GM19438 (cell line): ENCODE data around the gene CDIPT.

Experiments used
- ATAC-seq: cut with Tn5 transposase; IDR thresholded peaks from one replicate; pipeline ENCODE4 v1.9.1; 2021; ENCODE audit warnings: low read depth; ENCODE audit not compliant: unreplicated experiment

Gene CDIPT

DNA sequence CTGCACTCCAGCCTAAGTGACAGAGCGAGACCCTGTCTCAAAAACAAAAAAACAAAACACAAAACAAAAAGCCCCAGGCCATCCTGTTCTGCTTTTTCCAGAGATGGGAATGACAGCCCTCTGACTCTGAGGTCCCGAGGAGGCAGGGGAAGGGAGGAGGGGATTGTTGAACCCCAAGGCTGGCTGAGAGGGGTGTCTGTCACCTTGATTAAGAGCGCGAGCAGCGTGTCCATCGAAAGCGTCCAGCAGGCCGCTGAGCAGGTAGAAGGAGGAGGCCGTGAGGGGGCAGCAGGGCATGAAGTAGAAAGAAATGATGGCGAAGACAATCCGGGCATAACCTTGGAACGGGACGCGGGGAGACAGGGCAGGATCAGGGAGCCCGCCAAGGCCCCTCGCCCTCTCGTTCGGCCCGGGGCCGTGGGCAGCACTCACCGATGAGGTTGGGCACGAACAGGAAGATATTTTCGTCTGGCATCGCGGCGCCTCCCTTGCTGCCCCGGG is 593 bp downstream of the CDIPT start:
- no peak for ATAC-seq

DNA sequence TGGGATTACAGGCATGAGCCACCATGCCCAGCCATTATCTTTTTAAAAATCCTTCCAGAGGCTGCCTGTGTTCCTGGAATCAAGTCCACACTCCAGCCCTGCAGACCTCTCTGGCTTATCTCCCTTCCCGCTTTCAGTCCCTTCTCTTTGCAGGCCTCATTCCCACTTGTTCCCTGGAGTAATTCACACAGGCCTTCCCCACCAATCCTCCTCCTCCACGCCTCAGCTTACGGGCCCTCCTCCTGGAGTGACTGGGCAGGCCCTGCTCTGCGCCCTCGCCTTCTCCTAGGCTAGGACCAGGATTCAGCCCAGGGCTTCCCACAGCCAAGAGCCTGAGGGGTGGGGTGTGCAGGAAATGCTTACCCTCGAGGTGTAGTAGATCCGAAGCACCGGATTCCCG is 2.8 kb downstream of the CDIPT start:
- ATAC-seq = no peak

DNA sequence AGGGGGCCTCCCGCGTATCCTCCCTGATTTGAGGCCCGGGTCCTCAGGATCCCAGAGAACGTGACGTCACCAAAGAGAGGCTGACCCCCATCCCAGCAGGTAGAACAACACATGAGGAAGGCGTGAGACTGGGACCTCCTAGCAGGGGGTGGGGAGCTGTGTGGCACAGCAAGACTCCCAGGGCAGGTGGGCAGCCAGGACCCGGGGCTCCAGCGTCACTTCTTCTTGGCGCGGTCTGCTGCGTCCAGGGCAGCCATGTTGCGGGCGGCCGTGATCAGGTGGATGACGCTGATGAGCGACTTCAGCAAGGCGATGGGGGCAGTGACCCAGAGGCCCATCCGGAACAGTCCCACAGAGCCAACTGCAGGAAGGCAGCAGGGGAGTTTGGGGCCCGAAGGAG is 4.1 kb downstream of the CDIPT start:
- no peak for ATAC-seq

DNA sequence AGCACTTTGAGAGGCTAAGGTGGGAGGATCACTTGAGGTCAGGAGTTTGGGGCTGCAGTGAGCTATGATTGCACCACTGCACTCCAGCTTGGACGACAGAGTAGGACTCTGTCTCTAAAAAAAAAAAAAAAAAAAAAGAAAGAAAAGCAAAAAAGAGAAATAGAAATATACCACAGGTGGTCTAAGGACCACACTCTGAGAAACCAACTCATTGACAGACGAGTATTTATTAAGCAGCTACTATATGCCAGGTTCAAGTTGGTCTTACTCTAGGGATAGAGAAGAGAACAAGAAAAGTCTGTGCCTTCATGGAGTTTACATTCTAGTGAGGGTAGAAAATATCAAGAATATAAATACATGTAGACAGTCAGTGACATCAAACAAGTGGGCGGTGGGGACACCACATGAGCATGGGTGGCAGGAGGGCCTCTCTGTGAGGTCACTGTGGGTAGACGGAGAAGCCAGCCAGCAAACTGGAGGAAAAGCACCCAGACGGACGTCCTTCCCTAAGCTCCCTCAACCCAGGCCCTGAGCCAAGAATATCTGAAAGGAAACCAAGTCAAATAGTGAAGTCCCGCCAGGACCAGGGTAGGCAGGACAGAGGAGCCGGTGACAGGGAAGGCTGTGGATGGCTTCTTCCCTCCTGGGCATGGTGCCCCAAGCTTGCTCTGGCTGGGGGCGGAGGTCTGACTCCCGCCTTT is 4.7 kb downstream of the CDIPT start:
- ATAC-seq = no peak

DNA sequence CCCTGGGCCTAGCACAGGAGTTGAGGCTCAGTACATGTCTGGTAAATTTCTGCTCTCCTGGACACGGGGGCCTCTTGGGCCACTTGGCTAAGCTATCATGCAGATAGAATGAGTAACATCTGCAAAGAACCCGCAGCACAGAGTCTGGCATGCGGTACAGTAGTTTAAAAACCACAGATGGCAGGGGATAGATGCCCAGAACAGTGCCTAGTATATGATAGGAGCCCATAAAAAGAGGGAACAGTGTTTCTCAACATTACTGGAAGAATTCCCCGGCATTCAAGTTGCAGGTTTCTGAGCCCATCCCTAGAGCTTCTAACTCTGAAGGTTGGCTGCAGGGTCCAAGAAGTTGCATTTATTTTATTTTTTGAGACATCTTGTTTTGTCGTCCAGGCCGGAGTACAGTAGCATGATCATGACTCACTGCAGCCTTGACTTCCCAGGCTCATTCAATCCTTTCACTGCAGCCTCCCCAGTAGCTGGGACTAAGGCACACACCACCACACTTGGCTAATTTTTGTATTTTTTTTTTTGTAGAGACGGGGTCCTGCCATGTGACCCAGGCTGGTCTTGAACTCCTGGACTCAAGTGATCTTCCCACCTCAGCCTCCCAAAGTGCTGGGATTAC is 5.8 kb downstream of the CDIPT start:
- ATAC-seq = no peak

DNA sequence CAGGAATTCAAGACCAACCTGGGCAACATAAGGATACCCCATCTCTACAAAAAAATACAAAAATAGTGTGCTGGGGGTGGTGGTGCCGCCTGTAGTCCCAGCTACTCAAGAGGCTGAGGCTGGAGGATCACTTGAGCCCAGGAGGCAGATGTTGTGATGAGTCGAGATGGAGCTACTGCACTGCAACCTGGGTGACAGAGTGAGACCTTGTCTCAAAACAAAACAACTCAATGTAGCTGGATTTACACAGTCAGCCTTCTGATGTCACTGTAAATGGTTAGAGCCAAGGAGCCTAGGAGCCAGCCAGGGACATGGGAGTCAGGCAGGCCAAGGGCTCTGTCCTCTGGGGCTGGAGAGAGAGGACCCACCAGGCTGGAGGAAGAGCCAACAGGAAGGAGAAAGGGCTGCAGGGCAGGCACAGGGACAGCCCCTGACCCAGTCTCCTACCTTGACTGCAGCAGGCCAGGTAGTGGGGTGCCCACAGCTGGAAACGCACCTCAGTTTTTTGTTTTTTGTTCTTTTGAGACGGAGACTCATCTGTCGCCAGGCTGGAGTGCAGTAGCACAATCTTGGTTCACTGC is 8.4 kb downstream of the CDIPT start:
- no peak for ATAC-seq

DNA sequence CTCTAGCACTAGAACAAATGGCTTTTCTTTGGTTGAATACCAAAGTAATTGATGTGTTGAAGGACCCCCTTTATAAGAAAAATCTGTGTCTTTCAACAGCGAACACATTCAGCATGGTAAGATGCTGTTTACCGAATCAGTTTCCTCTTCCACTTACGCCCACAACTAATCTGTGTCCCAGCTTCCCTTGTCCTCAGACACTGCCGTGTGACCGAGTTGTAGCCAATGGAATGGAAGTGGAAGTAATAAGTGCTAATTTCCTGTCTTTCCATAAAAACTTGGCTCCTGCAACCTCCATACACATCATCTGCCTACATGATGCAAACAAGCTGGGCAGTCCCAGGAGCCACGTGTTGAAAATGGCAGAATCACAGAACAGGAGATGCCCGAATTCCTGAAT is 10.4 kb downstream of the CDIPT start:
- no peak for ATAC-seq

DNA sequence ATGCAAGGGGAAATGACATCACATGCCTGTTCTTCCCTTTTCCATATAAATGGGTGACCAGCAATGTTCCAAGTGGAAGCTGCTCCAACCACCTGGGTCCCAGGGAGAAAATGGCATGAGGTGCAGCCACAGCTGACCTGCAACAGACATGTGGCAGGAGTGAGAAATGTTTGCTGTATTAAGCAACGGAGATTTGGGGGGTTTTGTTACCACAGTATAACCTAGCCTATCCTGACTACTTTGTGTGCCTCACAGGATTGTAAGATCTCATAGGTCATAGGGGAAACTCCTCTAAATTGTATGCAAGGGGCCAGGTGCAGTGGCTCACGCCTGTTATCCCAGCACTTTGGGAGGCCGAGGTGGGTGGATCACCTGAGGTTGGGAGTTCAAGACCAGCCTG is 12.0 kb downstream of the CDIPT start:
- no peak for ATAC-seq

DNA sequence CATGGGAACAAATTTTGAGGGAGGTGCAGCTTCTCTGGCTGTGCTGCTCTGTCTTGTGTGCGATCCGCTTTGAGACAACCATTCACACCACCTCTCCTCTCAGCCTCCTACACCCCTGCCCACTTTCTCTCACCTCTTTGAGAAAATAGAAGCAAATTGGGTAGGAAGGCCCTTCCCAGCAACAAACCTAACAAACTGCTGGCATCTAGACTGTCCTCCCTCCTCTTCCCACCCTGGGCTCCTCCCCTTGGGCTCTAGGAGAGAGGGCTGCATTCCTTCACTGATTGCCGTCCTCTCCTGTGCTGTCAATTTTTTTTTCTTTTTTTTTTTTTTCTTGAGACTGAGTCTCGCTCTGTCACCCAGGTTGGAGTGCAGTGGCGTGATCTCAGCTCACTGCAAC is 13.5 kb downstream of the CDIPT start:
- no peak for ATAC-seq

DNA sequence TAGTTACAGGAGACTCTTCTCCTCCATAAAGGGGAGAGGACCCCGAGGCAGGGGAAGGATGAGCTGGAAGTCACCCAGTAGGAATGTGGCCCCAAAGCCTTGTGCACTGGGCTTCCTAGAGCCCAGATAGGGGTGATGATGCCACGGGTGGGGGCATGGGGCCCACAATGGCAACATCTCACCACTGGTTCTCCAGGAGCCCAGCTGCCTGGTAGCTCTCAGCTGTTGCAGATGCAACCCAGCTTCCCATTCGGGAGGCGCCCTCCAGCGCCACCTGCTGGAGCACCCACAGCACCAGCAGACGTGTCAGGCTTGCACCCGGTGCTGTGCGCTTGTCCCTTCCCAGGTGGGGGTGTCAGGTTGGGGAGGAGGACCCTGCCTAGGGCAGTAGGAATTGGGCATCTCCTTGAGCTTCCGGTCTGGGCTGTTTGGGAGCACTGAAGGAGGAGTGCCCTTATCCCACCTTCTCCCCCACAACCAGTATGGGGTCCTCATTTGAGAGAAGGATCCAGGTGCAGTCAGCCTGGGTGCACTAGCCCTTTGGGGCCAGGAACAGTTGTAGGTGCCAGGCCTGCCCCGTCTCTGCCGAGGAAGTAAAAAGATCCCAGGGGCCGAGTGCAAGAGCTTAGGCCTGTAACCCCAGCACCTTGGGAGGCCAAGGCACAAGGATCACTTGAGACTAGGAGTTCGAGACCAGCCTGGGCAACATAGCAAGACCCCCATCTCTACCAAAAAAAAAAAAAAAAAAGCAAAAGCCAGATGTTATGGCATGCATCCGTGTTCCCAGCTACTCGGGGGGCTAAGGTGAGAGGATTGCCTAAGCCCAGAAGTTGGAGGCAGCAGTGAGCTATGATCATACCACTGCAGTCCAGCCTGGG is 14.4 kb downstream of the CDIPT start:
- no peak for ATAC-seq

DNA sequence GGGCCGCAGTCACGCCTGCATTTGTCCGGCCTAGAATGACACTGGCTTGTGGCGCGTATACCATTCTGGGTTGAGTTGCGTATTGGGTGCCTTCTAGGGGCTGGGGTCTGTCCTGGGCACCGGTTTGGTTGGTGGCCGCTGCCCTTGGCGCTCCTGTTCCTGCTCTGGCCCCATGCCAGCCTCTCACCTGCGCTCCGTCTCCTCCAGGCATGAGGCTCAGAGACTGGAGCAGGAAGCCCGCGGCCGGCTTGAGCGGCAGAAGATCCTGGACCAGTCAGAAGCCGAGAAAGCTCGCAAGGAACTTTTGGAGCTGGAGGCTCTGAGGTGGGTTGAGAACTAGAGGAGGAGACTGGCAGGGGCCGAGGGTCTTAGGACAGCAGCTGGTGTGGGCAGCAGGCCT is 17.4 kb downstream of the CDIPT start:
- no peak for ATAC-seq

DNA sequence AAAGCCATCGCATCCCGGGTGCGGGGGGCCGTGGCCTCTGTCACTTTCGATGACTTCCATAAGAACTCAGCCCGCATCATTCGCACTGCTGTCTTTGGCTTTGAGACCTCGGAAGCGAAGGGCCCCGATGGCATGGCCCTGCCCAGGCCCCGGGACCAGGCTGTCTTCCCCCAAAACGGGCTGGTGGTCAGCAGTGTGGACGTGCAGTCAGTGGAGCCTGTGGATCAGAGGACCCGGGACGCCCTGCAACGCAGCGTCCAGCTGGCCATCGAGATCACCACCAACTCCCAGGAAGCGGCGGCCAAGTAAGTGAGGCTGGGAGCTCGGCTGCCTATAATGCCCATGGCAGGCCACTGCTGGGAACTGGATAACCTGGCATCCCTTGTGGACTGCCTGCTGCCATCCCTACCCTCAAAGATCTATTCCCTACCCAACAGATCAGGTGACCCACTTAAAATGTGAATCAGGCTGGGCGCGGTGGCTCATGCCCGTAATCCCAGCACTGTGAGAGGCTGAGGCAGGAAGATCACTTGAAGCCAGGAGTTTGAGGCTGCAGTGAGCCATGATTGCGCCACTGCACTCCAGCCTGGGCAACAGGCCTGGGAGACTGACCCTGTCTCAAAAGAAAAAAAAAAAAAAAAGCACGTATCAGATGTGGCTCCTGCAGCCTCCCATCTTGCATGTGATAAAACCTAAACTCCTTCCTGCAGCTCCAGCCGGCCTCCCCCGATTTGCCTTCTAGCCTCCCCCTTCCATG is 18.3 kb downstream of the CDIPT start:
- ATAC-seq = no peak

DNA sequence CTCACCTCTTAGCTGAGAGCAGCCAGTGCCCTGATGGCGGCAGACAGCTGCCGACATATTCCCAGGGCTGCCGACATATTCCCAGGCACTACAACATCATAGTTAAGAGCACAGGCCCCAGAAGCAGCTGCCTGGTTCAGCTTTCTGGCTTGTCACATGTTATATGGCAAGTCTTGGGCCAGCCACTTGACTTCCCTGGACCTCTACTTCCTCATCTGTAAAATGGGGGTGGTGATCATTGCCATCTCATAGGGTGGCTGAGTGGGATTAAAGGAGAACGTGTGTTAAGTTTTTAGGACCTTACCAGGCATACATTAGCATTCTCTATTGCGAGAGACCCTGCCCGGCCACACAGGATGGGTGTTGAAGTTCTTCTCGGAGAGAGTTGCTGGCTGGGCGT is 19.1 kb downstream of the CDIPT start:
- ATAC-seq = no peak

DNA sequence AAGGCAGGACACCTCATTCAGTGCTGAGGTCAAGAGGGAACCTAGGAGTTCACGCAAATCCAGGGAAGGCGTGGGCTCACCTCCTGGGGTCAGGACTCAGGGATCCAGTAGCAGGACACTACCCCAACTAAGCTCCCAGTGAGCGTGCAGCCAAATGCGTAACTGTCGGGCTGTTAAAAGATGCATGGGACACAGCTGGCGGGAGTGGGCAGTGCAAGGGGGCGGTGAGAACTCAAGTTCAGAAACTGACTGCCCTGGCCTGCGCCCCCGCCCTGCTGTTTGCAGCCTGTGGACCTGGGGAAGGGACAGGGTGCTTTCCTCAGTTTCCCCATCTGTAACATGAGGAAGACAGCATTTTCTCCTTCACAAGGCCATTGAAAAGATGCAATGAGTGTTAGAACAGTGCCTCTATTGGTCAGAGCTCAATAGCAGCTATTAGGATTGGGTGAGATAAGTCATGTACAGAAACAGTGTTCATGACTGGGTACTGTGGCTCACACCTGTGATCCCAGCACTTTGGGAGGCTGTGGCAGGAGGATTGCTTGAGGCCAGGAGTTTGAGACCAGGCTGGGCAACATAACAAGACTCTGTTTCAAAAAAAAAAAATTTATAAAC is 20.2 kb downstream of the CDIPT start:
- ATAC-seq = no peak

DNA sequence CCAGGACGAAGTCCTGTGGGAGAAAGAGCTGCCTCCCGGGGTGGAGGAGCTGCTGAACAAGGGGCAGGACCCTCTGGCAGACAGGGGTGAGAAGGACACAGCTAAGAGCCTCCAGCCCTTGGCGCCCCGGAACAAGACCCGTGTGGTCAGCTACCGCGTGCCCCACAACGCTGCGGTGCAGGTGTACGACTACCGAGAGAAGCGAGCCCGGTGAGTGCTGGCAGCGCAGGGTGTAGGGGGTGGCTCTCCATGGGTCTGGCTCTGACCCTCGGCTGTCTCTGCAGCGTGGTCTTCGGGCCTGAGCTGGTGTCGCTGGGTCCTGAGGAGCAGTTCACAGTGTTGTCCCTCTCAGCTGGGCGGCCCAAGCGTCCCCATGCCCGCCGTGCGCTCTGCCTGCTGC is 21.4 kb downstream of the CDIPT start:
- no peak for ATAC-seq

DNA sequence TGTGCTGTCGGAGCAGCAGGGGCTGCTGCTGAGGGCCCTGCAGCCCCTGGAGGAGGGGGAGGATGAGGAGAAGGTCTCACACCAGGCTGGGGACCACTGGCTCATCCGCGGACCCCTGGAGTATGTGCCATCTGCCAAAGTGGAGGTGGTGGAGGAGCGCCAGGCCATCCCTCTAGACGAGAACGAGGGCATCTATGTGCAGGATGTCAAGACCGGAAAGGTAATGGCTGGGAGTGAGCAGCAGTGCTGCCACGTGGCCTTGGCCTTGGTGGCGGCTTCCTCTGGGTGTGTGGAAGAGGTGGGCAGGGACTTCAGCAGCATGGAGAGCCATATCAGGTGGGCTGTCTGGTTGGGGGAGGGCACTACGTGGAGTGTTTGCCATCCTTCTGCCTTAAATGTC is 22.8 kb downstream of the CDIPT start:
- no peak for ATAC-seq

DNA sequence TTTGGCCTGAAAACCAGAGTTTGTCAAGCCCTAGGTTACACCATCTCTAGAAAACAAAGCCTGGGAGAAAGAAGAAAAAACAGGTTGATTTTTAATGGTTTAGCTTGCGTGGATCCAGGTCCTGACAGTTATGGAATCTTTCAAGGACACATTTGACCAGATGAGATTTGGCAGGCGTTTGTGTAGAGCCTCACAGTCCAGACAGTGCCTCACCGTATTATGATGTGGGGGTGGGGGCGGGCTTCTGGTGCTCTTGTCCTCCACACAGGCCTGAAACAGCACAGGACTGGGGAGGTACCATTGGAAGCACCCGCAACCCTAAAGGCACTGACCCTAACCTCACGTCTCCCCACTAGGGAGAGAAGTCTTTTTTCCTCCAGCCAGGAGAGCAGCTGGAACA is 23.2 kb downstream of the CDIPT start:
- no peak for ATAC-seq

DNA sequence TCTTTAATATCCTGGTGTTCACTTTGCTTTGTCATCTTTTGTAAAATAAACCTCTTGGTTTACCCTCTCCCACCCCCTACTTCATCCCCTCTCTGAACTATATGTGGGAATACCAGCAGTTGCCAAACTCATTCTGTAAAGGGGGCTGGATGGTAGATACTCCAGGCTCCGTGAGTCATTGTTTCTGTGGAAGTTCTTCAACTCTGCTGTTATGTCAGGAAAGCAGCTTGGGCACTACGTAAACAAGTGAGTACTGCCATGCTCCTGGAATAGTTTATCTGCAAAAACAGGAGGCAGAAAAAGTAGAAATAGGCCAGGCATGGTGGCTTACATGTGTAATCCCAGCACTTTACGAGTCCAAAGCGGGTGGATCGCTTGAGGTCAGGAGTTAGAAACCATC is 25.2 kb downstream of the CDIPT start:
- no peak for ATAC-seq

DNA sequence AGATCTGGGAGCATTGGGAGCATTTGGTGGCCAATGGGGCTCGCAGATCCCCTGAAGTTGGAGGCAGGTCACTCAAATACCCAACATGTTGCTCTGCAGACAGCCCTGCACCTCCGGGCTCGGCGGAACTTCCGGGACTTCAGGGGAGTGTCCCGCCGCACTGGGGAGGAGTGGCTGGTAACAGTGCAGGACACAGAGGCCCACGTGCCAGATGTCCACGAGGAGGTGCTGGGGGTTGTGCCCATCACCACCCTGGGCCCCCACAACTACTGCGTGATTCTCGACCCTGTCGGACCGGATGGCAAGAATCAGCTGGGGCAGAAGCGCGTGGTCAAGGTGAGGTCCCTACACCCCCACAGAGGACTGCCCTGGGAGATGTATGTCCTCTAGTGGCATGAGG is 26.4 kb downstream of the CDIPT start:
- no peak for ATAC-seq

DNA sequence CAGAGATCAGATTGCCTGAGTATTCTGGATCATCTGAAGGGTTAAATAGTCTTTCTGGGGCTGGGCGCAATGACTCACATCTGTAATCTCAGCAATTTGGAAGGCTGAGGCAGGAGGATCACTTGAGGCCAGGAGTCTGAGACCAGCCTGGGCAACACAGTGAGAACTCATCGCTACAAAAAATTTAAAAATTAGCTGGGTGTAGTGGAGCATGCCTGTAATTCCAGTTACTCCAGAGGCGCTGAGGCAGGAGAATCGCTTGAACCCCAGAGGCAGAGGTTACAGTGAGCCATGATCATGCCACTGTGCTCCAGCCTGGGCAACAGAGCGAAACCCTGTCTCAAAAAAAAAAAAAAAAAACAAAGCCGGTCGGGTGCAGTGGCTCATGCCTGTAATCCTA is 27.1 kb downstream of the CDIPT start:
- ATAC-seq = no peak
